ENCODE measurements around the gene BST1. TPM values are rescaled to one million over a fixed set of nuclear protein-coding genes. Genes with fewer than 3 reads are reported as not detected.

BST1 gene
- total RNA-seq, 1 donor from 2014 or later: 2.7 TPM

DNA sequence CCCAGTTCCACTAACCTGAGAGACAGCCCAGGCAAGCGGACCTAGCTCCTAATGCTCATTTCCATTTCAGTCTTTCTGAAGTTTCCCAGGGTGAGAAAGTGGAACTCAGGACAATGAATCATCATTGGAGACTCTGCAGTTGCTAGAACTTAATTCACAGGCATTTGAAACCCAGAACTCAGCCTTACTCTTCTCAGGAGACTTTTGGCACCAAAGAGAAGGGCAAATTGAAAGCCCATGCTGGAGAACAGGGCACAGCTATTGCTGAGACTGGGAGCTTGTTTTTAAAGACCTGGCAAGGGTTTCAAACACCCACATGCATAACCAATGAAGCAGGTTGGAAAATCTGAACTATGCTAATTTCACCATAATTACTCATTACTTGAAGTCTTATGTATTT, 36.0 kb downstream of the BST1 start:
- no peaks in the 10 kb centered on the region for H3K4me1 ChIP-seq
- TF ChIP-seq, protein P1, sequence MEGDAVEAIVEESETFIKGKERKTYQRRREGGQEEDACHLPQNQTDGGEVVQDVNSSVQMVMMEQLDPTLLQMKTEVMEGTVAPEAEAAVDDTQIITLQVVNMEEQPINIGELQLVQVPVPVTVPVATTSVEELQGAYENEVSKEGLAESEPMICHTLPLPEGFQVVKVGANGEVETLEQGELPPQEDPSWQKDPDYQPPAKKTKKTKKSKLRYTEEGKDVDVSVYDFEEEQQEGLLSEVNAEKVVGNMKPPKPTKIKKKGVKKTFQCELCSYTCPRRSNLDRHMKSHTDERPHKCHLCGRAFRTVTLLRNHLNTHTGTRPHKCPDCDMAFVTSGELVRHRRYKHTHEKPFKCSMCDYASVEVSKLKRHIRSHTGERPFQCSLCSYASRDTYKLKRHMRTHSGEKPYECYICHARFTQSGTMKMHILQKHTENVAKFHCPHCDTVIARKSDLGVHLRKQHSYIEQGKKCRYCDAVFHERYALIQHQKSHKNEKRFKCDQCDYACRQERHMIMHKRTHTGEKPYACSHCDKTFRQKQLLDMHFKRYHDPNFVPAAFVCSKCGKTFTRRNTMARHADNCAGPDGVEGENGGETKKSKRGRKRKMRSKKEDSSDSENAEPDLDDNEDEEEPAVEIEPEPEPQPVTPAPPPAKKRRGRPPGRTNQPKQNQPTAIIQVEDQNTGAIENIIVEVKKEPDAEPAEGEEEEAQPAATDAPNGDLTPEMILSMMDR (IDR thresholded peaks at IDR 0.05; ENCODE audit: borderline replicate concordance): no peak
- H3K9me3 ChIP-seq (replicated peaks): peaks cover 16% of the 10 kb centered on the region
- no peaks in the 10 kb centered on the region for H3K36me3 ChIP-seq
- no peak overlapping the region for H3K27ac ChIP-seq (replicated peaks)
- no peaks in the 10 kb centered on the region for H3K27me3 ChIP-seq (ENCODE audit: low read depth)
- intact Hi-C loops (cut with micrococcal nuclease): no loop called here
- DNase-seq: no peak
- H3K4me3 ChIP-seq: no peak overlapping the region

DNA sequence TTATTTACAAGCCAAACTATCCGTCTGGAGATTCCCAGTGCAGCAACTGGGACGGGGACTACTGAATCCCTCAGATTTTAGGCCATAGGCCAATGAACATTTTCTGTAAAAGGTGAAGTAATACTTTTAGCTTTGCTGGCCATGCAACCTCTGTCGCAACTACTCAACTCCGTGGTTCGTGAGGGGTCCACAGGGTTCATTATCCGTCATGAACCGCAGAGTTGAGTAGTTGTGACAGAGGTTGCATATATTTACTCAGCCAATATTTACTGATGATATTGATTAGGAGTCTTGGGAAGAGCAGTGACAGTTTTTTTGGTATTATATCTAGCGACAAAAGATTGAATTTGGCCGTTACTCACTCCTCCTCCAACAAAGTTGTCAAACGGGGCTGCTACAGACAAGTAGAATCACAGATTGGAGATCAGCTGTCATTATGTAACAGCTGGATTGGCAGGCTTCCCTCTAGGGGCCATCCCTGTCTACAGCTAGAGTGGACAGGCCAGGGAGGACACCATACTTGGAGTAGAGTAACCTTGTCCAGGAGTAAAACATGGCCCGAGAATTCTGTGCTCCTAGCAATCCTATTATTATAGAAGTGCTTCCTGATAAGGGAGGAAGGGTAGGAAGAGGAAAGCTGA, 38.0 kb downstream of the BST1 start:
- H3K4me3 ChIP-seq: no peak overlapping the region
- H3K27ac ChIP-seq (replicated peaks): no peak overlapping the region
- no peak for DNase-seq
- H3K36me3 ChIP-seq: no peaks in the 10 kb centered on the region
- TF ChIP-seq, protein P1 (IDR thresholded peaks at IDR 0.05; ENCODE audit: borderline replicate concordance): no peak
- intact Hi-C loops (cut with micrococcal nuclease): no loop called here
- peaks cover 16% of the 10 kb centered on the region for H3K9me3 ChIP-seq (replicated peaks)
- no peaks in the 10 kb centered on the region for H3K4me1 ChIP-seq
- no peaks in the 10 kb centered on the region for H3K27me3 ChIP-seq (ENCODE audit: low read depth)

DNA sequence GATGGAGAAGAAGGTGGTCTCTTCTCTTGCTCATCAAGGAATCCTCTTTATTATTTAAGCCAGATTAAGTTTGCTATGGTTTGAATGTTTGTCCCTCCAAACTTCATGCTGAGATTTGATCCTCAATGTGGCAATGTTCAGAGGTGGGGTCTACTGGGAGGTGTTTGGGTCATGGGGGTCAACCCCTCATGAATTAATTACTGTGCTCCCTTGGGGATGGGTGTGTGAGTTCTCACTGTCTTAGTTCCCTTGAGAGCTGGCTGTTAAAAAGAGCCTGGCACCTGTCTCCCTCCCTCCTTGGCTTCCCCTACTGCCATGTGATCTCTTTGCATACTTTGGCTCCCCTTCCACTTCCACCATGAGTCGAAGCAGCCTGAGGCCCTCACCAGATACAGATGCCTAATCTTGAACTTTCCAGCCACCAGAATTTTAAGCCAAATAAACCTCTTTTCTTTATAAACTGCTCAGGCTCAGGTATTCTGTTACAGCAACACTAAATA, 39.3 kb downstream of the BST1 start:
- Histone ChIP-seq H3K27ac (replicated peaks) (no peak overlapping the region), H3K4me1 (no peaks in the 10 kb centered on the region), H3K9me3 (replicated peaks) (peaks cover 22% of the 10 kb centered on the region), H3K27me3 (ENCODE audit: low read depth) (no peaks in the 10 kb centered on the region), H3K4me3 (no peak overlapping the region), H3K36me3 (no peaks in the 10 kb centered on the region)
- DNase-seq: no peak
- TF ChIP-seq, protein P1 (IDR thresholded peaks at IDR 0.05; ENCODE audit: borderline replicate concordance): no peak
- intact Hi-C loops (cut with micrococcal nuclease): no loop called here

DNA sequence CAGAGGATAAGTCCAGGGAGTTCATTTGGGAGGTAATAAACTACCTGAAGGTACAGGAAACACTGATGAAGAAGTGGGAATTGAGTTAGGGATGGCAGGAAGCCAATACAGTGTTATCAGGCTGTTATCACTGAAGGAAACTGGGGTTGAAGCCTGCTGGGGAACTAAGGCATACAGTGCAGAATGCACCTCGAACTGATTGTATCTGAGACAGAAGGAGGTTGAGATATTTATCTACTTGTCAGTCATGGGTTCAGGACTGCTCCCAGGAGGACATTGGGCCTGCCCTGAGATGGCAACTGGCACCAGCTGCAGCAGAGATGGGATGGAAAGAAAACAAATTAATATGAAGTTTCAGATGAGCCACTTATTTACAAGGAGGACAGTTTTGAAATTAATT, 39.8 kb downstream of the BST1 start:
- TF ChIP-seq, protein P1 (IDR thresholded peaks at IDR 0.05; ENCODE audit: borderline replicate concordance): no peak
- no peak overlapping the region for H3K27ac ChIP-seq (replicated peaks)
- no peaks in the 10 kb centered on the region for H3K36me3 ChIP-seq
- intact Hi-C loops (cut with micrococcal nuclease): no loop called here
- H3K27me3 ChIP-seq (ENCODE audit: low read depth): no peaks in the 10 kb centered on the region
- H3K9me3 ChIP-seq (replicated peaks): peaks cover 22% of the 10 kb centered on the region
- H3K4me3 ChIP-seq: no peak overlapping the region
- no peak for DNase-seq
- H3K4me1 ChIP-seq: no peaks in the 10 kb centered on the region

DNA sequence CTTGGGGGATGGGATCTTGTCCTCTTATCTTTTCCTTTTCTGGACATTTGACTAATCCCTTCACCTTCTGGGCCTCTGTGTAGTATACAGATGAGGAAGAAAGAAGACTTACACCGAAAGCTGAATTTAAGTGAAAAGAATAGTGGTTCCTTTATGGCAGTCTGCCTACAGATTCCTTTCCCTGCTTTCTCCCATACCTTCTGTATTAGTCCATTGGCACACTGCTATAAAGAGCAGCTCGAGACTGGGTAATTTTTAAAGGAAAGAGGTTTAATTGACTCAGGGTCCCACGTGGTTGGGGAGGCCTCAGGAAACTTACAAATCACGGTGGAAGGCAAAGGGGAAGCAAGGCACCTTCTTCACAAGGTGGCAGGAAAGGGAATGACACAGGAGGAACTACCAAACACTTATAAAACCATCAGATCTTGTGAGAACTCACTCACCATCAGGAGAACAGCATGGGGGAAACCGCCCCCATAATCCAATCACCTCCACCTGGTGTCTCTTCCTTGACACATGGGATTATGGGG, 41.2 kb downstream of the BST1 start:
- no peaks in the 10 kb centered on the region for H3K27me3 ChIP-seq (ENCODE audit: low read depth)
- no peaks in the 10 kb centered on the region for H3K4me1 ChIP-seq
- intact Hi-C loops (cut with micrococcal nuclease): no loop called here

More for the DNA sequence above, 41.2 kb downstream of the BST1 start:
- peaks cover 22% of the 10 kb centered on the region for H3K9me3 ChIP-seq (replicated peaks)
- no peaks in the 10 kb centered on the region for H3K36me3 ChIP-seq
- no peak for DNase-seq
- TF ChIP-seq, protein P1 (IDR thresholded peaks at IDR 0.05; ENCODE audit: borderline replicate concordance): no peak
- H3K27ac ChIP-seq (replicated peaks): no peak overlapping the region
- no peak overlapping the region for H3K4me3 ChIP-seq

All from left ventricle myocardium inferior (tissue), 1 donor.